ENCODE data around the gene TTLL11.
A peak's percentile ranks its signal among the peaks of the same experiment; 100 is the strongest.

The TTLL11 gene

GRCh38 chr9:122109035-122109813 is 16.1 kb upstream of the TTLL11 start:
- DNase-seq (ENCODE audit: low read depth) = no peak

- DNase-seq (ENCODE audit: low read depth) = no peak
Measured at GRCh38 chr9:122107291-122107805, 14.2 kb upstream of the TTLL11 start.

DNA sequence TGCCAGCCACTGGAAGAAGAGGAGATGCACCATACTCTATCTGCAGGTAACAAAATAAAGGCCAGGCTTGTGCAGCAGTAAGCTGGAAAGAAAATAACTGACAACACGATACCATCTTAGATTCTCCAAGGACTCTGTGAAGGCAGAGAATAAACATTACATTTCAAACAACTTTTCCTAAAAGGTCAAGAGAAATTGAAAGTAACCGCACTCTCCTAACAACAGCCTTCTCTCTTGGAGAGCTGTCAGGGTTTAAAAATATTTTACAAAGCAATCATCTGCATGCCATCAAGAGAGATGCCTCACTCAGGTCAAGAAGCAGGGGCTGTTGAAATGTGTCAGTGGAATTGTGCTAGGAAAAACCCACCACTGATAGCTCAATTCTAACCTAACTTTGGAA is 13.5 kb upstream of the TTLL11 start:
- DNase-seq (ENCODE audit: low read depth) = no peak

- DNase-seq (ENCODE audit: low read depth) = no peak
Measured at GRCh38 chr9:122103985-122104384, 10.9 kb upstream of the TTLL11 start.

DNA sequence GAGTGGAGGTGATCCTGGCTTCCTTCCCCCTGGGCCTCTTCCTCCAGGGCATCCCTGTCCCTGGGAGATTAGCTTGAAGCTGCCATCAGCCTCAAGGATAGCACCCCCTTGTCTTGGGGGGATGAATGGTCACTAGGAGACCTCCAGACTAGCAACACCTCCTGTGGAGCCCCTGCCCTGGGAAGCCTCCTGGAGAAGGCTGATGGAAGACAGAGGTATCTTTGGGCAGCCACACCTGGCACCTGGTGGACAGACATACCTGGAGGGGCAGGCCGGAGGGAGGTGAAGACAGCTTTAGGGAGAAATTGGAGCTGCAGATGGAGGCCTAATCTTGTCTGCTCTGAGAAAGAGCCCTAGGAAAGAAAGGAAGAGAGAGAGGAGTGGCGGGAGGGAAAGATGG is 9.0 kb upstream of the TTLL11 start:
- no peak for DNase-seq (ENCODE audit: low read depth)

GRCh38 chr9:122100756-122101155 is 7.6 kb upstream of the TTLL11 start:
- no peak for DNase-seq (ENCODE audit: low read depth)

- peak; percentile 71 for DNase-seq (ENCODE audit: low read depth)
Measured at GRCh38 chr9:122099271-122099869, 6.3 kb upstream of the TTLL11 start.

- DNase-seq (ENCODE audit: low read depth) = no peak
Measured at GRCh38 chr9:122097679-122098315, 4.7 kb upstream of the TTLL11 start.

GRCh38 chr9:122096620-122097415 is 3.7 kb upstream of the TTLL11 start:
- no peak for DNase-seq (ENCODE audit: low read depth)

DNA sequence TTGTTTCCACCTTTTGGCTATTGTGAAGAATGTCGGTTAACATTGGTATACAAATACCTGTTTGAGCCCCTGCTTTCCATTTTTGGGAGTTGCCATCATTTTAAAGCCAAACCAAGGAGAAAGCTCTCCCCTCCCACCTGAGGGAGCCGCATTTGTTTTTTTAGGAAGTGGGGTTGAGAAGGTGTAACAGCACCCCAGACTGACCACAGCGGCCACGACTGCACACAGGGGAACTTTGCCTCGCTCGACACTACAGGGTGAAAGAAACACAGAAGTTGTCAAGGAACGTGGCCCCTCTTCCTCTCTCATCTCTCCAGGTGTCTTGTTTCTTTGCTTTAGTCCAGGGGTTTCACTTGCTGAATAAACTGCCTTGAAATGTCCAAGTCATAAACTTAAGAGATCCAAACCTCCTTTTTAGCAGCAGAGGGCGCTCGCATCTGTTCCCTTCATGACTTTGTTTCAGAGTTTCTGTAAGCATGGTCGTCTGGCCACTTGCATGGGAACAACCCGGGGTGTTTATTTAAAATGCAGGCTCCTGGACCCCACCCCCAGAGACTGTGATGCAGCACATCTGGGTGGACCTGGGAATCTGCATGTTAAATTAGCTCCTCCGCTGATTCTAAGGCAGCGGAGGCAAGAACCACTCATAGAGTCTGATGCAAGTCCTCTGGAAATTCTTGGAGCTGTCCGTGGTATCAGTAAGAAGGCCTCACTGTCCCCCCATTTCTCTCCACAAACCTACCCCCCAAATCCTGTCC is 2.1 kb upstream of the TTLL11 start:
- peak; percentile 23 for DNase-seq (ENCODE audit: low read depth)

GRCh38 chr9:122091682-122092592 is 1.2 kb downstream of the TTLL11 start:
- DNase-seq (ENCODE audit: low read depth) = no peak

- DNase-seq (ENCODE audit: low read depth) = no peak
Measured at GRCh38 chr9:122090981-122091380, 2.1 kb downstream of the TTLL11 start.

- no peak for DNase-seq (ENCODE audit: low read depth)
Measured at GRCh38 chr9:122090287-122090883, 2.7 kb downstream of the TTLL11 start.

- no peak for DNase-seq (ENCODE audit: low read depth)
Measured at GRCh38 chr9:122088880-122089706, 4.0 kb downstream of the TTLL11 start.

DNA sequence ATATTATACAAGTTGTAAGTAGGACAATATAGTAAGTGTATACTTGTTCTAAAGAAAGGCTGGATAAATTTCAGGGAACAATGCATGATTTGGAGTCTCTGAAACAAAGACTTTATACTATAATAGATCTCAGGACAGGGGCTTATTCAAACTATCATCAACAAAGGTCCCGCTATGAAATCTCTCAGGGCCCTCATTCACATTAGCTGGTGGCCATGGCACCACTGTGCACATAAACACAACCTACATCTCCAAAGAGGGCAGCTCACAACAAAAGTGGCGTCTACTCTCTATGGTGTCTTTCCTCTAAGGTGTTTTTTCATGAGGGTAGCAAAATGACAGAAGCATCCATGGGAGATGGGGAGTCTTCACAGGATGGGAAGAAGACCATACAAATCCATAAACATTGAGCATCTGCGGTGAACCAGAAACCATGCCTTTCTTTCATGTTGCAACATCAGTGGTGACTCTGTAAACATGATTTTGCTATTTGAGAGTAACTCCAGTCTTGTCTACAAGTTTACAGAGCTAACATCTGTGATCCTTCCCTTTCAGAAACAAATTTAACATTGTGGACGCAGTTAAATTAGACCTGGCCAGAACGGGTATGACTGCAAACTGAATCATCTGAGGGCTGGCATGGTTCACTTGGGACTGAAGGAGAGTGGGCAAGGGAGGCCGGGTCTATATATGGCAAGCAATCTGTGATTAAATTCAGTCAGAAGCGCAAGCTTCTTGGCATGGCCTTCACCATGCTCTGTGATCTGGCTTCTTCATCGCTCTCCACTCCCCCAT is 5.5 kb downstream of the TTLL11 start:
- no peak for DNase-seq (ENCODE audit: low read depth)

DNA sequence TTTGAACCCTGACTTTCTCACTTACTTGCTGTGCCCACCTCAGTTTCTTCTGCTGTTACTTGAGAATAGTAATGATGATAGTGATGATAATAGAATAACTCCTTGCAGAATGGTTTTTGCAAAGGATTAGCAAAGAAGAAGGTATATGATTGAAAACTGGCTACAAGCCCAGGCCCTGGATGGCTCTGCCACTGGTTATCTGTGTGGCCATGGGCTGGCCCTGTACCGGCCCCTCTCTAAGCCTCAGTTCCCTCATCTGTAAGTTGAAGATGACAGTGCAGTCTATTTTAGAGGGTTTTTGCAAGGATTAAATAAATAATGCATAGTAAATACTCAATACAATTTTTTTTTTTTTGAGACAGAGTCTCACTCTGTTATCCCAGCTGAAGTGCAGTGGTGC is 6.2 kb downstream of the TTLL11 start:
- DNase-seq (ENCODE audit: low read depth) = no peak

GRCh38 chr9:122085260-122085659 is 7.8 kb downstream of the TTLL11 start:
- DNase-seq (ENCODE audit: low read depth) = no peak

- no peak for DNase-seq (ENCODE audit: low read depth)
Measured at GRCh38 chr9:122084026-122084675, 9.0 kb downstream of the TTLL11 start.
